GM19328 (cell line): Measurements from ENCODE around the gene TOP3A.
A peak's percentile ranks its signal among the peaks of the same experiment; 100 is the strongest.
"Not testable (repeated sequence)": the region's sequence is repeated elsewhere in the genome, so short reads cannot be mapped to it uniquely, and the experiment has no call there.

Source experiments
- ATAC-seq: cut with Tn5 transposase; IDR thresholded peaks from one replicate; pipeline ENCODE4 v1.9.1; 2021; ENCODE audit warnings: mild to moderate bottlenecking, moderate library complexity; ENCODE audit not compliant: unreplicated experiment

Gene TOP3A, protein sequence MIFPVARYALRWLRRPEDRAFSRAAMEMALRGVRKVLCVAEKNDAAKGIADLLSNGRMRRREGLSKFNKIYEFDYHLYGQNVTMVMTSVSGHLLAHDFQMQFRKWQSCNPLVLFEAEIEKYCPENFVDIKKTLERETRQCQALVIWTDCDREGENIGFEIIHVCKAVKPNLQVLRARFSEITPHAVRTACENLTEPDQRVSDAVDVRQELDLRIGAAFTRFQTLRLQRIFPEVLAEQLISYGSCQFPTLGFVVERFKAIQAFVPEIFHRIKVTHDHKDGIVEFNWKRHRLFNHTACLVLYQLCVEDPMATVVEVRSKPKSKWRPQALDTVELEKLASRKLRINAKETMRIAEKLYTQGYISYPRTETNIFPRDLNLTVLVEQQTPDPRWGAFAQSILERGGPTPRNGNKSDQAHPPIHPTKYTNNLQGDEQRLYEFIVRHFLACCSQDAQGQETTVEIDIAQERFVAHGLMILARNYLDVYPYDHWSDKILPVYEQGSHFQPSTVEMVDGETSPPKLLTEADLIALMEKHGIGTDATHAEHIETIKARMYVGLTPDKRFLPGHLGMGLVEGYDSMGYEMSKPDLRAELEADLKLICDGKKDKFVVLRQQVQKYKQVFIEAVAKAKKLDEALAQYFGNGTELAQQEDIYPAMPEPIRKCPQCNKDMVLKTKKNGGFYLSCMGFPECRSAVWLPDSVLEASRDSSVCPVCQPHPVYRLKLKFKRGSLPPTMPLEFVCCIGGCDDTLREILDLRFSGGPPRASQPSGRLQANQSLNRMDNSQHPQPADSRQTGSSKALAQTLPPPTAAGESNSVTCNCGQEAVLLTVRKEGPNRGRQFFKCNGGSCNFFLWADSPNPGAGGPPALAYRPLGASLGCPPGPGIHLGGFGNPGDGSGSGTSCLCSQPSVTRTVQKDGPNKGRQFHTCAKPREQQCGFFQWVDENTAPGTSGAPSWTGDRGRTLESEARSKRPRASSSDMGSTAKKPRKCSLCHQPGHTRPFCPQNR

DNA sequence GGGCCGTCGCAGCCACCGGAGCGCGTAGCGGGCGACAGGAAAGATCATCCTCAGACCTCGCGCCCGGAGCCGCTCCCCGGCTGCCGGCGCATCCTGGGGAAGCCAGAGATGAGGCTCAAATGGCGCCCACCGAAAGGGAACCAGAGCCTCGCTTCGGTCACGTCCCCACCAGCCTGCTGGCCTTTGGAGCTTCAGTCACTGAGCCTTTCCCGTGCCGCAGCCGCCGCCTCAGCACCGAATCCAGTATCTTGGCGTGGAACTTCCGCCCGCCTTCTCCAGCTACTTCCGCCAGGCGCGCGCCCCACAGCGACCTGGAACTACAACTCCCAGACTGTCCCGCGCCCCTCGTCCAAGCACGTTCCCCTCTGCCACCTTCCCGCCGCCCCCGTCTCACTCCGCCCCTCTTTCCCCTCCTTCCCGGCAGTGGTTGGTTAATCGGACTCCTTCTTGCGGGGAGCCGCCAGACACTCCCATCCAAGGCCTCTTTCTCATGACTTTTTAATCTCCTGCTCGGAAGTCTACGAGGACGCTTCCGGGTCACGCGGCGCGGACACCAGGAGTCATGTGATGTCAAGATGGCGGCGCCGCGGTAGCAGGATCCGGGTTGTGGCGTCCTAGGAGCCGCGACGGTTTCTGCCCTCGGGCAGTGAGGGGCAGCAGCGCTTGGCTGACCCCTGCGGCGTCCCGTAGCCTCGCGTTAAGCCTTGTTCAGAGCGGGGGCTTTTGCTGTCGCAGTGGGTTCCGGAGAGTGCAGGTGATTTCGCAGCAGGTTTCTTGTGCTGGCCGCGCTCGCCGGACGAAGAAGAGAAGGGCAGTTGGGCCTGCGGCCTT is at the start of gene TOP3A, which contains the start of gene SMCR8:
Gene TOP3A (minus strand): TSS at position 264 of the 831 bp plus-strand sequence. CDS start 216 bp downstream, at position 48.
Gene SMCR8 (plus strand): TSS at position 563 of the 831 bp plus-strand sequence. CDS start 497 bp downstream, outside the sequence.
- peak; percentile 82 for ATAC-seq

DNA sequence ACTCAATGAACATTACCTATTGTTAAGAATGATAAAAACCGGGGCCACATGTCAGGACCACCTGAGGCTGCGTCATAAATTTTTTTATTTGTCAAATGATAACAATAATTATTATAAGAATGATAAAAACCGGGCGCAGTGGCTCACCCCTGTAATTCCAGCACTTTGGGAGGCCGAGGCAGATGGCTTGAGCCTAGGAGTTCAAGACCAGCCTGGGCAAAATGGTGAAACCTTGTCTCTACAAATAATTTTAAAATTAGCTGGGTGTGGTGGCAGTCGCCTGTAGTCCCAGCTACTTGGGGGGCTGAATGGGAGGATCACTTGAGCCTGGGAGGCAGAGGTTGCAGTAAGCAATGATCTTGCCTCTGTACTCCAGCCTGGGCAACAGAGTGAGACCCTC is 49.4 kb upstream of the TOP3A start:
- no peak for ATAC-seq

DNA sequence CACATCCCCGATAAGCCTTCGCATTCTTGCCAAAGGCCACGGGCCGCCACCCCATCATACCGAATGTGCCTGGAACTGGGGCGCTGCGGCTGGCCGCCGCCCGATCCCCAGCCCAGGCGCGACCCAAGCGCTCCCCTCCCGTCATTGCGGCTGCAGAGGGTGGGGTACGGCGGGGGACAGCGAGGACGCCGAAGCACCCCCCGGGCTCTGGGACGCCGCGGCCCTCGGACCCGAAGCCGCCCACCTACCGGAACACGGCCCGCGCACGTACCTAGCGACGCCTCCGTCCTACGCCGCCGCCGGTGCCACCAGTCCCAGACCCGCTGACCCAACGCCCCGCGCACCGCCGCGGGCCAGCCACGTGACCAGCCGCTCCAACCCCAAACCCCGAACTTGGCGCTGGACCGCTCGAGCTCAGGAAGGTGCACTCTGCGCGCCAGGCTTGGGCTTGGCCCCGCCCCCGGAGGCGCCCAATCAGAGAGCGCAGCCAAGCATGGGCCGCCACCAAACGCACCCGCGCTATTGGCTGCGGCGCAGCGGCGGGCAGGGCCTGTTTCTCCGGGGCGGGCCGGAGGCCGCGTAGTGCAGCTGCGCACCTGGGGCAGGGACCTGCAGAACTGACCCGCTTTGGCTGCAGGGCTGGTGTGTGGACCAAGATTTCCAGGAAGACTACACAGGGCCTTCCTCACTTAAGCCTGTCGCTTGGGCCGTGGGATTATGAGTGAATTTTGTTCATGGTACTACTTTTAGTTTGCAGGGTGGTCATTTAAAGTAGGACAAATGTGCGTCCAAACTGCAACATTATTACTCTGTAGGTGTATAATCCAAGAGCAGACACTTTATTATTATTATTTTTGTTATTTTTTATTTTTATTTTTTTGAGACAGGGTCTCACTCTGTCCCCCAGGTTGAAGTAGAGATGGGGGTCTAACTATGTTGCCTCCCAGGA is 48.6 kb upstream of the TOP3A start, which contains the start of gene SHMT1:
Gene SHMT1 (minus strand): TSS at position 450 of the 949 bp plus-strand sequence. CDS start 7,569 bp downstream, outside the sequence.
- peak; percentile 99 for ATAC-seq

DNA sequence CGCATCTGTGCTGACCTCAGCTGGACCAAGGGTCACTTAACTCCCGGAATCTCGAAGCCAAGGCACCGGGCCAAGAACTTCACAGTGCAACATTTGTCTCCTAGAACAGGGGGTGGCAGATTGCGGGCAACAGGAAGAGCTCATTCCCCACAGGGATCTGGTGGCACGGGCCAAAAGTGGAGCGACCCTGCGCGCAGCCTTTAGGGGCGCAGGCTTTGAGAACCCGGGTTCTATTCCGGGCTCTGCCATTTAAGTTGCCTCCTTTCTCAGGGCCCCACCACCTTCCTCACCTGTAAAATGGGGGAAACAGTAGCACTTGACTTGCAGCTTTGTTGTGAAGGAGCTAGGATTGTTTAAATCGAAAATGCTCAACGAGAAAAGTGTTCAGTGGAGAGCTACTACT is 47.9 kb upstream of the TOP3A start:
- ATAC-seq, result peak; percentile 2

DNA sequence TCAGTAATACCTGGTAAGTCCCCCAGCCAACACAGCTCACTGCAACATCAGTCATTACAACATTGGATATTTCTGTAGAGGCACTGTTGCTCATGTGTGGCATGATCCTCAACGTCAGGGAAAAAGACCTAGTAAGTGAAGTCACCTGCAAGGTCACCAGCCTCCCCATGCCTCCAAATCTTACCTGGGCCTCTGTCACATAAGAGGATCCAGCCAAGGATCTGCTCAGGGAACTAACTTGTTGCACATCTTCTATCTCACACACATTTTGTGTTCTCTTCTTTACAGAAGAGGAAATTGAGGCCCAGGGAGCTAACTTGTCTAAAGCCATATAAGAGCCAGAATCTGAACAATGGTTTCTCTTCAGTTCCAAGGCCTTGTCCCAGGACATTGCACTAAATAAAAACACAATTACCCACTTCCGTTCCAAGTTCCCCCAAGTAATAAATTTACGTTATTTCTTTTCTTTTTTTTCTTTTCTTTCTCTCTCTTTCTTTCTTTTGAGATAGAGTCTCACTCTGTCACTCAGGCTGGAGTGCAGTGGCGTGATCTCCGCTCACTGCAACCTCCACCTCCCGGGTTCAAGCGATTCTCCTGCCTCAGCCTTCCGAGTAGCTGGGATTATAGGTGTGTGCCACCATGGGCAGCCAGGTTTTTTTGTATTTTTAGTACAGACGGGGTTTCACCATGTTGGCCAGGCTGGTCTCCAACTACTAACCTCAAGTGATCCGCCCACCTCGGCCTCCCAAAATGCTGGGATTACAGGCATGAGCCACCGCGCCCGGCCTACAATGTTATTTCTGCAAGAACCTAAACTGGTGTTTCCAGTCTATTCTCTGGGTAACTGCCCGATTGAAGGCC is 47.3 kb upstream of the TOP3A start:
- no peak for ATAC-seq

DNA sequence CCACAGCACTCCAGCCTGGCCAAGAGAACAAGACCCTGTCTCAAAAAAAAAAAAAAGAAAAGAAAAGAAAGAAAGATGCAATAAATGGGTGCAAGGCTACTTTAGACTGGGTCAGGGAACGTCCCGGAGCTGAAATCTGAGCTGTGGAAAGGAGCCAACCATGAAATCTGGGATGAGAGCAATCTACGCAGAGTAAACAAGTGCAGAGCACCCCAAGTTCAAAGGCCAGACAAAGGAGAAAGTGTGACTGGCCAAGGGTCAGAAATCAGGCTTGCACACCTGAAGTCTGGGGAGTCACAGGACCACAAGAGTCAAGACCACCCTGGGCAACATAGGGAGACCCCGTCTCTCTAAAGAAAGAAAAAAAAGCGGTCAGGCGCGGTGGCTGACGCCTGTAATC is 45.7 kb upstream of the TOP3A start:
- ATAC-seq, result no peak

DNA sequence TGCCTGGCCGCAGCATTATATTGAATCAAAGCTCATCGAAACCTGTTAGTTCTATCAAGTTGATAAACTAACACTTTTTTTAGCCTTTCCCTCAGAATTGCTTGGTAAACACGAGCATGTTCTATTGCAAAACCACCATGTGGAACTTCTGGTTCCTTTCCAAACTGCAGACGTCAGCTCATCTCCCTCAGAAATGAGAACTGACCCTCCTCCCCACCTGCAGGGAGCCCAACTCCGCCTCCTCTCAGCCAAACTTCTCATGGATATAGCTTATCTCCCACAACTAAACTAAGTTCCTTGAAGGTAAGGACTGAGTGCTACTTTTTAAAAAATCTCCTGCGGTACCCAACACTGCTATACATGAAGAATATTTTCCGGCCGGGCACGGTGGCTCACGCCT is 41.8 kb upstream of the TOP3A start:
- no peak for ATAC-seq

DNA sequence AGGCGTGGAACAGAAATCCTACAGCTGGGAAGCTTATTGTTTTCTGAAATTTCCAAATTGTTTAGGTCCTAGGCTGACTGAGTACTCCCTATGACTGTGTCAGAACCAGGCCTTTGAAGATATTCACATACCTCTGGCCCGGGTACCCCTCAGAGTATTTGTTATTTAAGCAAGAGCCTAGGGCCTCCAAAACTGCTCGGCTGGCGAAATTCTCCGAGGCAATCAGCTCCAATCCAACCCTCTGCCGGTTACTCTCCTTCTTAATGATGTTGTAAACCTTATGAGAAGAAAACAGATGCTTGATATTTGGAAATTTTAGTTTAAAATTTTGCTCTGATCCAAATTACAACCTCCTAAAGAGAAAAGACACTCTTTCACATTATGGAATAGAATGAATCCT is 38.7 kb upstream of the TOP3A start:
- no peak for ATAC-seq

DNA sequence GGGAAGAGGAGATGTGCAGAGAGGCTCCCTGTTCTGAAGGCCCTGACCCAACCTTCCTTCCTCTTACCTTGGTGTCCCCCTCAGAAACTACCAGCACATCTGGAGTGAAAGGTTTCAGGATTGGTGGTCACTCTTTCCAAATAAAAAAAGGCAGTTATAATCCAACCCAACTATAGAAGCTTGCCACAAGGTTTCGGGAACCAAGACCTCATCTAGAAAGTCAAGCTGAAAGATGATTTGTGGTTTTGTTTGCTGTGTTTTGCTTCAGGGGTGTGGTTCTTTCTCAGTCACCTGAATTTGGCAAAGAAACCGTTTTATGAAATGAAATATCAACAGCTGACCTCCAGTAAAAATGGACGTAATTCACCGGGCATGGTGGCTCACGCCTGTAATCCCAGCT is 29.2 kb upstream of the TOP3A start:
- ATAC-seq, result no peak

DNA sequence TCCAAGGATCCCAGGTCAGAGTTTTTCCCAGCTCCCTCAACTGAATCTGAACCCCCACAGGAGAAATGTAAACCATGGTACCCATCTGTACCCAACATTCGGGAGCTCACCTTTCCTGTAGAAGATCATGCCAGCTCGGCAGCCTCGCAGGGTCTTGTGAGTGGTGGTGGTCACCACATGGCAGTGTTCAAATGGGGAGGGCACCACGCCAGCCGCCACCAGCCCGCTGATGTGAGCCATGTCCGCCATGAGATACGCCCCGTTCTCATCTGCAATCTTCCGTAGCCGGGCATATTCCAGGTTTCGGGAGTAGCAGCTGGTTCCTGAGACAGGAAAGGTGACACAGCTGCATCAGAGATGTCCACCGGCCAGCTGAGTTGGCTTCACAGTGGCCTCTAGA is 25.1 kb upstream of the TOP3A start:
- no peak for ATAC-seq

DNA sequence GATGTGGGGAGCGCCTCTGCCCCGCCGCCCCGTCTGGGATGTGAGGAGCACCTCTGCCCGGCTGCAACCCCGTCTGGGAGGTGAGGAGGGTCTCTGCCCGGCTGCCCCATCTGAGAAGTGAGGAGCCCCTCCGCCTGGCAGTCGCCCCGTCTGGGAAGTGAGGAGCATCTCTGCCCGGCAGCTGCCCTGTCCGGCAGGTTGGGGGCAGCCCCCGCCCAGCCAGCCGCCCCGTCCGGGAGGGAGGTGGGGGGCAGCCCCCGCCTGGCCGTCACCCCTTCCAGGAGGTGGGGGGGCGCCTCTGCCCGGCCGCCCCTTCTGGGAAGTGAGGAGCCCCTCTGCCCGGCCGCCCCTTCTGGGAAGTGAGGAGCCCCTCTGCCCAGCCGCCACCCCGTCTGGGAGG is 23.4 kb upstream of the TOP3A start:
- not testable (repeated sequence) for ATAC-seq

DNA sequence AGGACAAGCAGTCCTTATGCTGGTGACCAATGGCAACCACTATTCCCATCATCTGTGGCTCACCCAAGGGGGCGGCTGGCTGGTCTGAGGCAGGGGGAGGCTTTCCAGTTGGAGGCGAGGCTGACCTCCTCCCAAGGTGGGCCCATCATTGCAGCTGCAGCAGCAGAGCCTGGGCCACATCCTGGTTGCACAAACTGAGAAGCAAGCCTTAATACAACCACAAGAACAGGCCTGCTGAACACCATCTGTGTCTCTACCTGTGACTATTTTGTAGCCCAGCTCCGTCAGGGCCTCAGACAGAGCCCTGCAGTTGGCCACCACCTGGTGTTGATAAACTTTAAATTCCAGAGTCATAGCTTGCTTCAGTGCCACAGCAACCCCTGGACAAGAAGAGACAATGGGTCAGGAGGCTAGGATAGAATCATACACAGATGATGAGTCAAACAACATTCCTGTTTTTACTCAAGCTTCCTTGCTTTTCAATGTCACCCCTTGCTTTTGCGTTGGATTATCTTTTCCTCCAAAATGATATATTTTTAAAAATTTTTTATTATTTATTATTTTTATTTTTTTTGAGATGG is 18.2 kb upstream of the TOP3A start:
- no peak for ATAC-seq

DNA sequence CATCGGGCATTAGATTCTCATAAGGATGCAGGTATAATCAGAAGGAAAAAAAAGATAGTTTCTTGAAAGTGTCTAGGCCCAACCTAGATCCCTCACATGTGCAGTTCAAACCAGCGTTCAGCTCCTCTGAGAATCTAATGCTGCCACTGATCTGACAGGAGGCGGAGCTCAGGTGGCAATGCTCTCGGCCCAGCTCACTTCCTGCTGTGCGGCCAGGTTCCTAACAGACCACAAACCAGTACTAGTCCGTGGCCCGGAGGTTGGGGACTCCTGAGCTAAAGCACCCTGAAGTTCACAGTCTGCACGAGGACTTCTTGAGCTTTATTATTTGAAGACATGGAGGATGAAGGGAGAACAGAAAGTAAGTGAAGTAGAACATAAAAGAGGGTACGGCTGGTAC is 17.1 kb upstream of the TOP3A start:
- ATAC-seq, result no peak

DNA sequence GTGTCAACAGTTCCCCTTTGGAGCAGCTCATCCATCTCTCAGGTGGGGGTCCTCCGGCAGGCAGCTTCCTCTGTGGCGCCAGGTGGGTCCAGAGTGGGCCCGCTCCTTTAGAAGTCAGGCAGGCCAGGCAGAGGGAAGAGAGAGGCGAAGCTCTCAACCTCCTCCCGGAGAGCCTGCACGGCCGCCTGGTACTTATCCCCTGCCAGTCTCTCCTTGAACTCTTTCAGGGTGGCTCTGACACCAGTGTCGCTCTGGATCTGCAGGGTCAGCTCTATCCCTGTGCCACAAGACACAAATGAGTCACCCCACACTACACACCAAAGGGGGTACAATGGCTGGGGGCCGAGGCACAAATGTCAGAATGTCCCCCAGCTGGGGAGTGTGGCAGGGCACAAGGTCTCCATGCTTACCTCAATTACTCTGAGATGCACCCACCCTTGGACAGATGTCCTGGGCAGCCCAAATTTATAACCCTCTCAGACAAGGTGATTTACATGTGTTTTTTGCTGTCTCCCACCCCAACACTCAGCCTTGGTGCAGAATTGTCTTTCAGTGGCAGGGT is 13.9 kb upstream of the TOP3A start:
- ATAC-seq, result no peak

DNA sequence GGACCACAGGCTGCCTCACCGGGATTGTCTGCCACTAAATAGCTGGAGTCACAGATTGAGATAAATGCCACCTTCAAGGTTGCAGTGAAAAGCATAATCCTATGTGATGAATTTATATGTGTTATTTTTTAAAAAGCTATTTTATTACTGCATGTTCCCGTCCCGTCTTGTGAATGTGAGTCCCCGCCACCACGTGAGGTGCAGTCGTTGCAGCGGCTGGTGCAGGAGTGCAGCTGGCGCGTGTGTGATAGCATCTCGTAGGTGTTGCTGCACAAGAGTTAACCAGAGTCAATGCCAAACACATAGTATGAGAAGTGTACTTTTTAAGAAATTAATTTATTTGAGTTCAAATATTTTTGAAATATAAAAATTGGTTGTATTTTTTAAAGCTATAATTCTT is 12.8 kb upstream of the TOP3A start:
- ATAC-seq, result no peak

DNA sequence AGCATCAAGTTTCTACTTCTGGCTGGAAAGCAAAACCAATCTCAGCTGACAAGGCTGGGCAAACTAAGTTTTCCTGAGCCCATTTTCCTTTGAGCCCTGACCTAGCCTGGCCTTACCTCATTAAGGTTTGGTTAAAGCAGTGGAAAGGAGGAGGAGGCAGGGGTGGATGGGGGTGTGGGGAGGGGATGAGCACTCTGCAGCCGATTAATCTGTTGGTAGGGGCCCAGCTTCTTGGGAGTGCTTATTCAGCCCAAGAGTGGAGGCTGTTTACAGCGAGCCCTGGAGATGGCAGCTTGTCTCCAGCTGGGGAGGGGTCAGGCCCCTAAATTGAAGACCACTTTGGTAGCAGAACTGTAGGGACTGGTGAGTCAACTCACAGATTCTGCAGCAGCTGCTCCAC is 12.3 kb upstream of the TOP3A start:
- ATAC-seq, result no peak

DNA sequence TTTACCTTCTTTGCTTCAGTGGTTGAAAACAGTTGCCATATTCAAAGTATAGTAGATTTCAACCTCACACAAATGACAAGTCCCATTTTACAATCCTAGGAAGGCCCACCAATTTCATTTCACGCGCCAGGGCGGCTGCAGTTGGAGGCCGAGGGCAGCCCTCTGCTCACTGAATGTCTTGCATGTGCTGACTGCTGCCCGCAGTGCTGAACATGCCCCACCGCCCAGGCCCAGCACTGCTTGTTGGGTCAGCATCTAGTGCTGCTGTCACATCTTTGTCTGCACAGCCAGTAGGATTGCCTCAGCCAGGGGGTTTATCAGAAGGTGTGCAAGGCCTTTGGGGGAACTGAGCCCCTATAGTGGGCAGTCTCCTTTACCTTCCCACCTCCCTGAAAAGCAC is 11.8 kb upstream of the TOP3A start:
- ATAC-seq, result no peak

DNA sequence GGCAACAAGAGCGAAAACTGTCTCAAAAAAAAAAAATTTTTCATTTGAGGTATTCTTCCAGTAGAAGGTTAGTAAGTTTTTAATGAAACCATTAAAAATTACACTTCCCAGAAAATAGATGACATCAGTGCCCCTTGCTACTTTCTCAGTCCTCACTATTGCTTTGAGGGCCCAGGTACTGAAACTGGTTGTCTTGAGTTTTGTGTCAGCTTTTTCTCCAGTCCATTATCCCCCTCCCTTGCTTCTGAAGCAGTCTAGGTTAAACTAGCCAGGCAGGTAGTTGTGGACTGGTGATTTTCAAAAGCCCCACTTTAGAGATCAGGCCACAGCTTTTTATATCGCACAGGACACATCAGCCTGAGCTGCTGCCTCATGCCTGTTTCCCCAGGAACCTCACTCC is 11.2 kb upstream of the TOP3A start:
- ATAC-seq, result no peak
